Limb (tissue), 2 donors: ENCODE measurements around the gene NHSL2.

Experiments used
- DNase-seq, 2 donors: peaks; one replicate each; pipeline ENCODE4 v3.0.0-alpha.2; 2016; ENCODE audit errors: extremely low spot score in 2 of 2

NHSL2 gene

DNA sequence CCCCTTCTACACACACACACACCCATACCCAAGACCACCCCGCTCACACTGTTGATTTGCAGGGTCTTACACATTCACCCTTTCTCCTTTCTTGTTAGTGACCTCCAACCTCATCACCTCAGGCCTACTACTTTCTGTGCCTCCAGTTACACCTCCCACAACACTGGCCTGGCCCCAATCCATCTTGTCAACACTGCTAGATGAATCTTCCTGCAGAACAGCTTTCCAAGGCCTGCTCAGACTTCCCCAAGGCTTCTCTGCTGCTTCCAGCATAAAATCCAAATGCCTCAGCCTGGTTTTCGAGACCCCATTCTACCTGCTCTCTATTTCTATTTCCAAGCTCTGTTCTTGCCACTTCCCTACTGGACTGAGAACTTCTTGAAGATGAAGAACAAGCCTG lies 79.9 kb downstream of the NHSL2 start:
- DNase-seq: no peak

DNA sequence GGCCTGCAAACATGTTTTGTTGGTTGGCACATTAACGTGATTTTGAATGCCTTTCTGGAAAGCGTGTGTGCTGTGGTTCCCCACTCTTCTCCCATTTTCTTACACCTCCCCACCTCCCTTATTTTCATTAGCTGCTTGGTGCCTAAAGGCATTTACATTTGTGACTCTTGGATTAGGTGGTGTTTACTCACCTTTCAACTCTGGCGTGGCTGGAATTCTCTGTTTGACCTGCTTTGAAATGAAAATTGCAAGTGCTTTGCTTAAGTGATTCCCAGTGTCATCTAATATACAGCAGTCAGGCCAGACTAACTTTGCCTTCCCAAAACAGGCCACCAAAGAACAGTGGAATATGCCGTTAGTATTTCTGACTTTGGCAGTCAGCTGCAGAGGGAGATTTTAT lies 80.5 kb downstream of the NHSL2 start:
- DNase-seq: no peak

DNA sequence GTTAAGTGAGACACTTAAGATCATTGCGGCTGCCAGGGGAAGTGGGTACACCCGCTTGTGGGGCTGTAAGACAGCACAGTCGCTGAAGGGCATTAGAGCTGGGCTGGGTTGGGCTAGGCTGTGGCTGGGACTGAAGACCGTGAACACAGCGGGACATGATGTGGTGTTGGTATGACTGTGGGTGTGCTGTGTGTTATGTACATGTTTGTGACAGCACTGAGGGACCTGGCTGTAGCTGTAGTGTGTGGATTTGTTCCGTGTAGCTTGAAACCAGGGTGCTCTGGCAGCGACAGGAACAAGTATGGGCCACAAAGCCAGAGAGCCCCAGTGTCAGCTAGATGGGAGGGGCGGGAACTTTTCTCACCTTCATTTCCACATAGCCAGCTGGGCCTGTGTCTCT lies 82.1 kb downstream of the NHSL2 start:
- DNase-seq: no peak

DNA sequence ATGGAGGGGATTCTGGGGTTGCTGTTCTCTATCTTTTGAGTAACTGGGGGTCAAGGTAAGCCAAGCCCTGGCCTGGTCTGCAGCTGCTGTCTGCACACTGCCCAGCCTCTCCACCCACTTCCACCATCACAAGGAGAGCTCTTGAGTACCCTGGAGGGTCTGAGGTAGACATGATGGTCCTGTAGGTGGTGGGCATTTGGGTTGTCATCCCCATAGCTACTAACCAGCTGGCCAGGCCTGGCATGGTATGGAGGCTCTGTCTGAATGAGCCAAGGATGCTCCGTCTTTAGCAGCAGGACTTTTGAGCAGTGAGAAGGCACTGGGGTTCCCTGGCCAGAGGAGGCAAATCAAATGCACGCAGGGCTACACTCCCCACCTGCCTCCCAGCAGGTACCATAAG lies 82.7 kb downstream of the NHSL2 start:
- DNase-seq: no peak

DNA sequence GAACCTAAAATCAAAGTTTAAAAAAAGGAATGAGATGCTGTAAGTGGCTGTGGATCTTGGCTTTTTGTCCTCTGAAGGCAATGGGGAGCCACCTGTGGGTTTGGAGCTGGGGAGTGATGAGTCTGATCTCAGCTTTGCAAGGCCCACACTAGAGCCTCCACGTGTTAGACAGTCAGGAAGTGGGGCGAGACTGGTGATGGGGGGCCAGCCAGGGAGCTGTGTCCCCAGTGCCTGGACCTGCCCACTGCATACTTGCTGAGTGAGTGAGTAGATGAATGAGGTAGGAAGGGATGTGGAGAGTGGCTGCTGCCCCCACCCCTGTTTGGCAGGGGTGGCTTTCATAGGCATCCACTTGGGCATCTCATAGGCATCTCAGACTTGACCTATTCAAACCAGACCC lies 84.0 kb downstream of the NHSL2 start:
- DNase-seq: no peak

DNA sequence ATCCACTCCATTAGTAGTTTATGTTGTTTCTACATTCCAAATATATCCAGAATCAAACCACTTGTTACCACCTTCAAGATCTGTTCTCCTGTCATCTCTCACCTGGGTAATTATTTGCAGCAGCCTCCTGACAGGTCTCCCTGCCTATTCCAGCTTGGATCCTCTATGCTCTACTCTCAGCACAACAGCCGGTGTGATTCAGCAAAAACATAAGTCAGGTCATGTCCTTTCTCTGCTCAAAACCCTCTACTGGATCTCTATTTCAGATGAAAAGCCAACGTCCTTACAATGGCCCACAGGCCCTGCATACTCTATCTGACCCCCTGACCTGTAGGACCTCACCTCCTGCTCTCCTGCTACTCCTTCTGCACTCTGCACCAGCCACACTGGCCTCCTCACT lies 84.5 kb downstream of the NHSL2 start:
- DNase-seq: no peak

DNA sequence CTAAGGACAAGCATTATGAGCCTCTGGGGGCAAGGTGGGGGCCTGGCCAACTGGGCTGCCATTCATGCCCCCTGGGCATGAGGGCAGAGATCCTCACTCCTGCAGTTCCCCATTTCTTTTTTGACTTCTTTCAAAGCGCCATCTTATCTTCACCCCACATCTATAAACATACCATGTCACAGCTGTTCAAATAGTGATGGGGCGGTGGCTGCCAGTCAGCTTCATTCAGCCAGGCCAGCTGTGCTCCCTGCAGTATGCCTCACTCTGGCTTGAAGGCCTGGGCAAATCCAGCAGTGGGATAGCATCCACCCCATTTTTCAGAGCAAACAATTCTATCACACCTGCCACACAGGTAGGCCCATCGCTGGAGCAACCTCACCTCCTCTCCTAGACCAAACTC lies 85.5 kb downstream of the NHSL2 start:
- DNase-seq: no peak

DNA sequence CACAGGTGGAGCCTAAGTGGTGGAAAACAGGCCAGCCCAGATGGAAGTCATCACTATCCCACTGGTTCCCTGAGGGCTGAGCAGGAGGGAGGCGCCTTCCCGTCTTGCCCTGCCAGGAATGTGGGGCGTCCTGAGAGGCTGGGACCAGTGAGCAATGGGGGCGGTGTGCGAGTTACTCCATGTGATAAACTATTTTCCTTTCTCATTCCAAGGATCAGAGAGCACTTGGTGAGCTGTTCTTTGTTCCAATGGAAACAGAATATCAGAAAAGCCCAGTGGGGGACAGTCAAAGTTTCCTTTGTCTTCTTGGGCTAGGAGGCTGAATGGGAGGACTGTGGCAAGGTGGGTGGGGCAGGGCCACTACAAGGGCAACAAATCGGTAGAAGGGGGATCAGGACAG lies 86.2 kb downstream of the NHSL2 start:
- DNase-seq: no peak

DNA sequence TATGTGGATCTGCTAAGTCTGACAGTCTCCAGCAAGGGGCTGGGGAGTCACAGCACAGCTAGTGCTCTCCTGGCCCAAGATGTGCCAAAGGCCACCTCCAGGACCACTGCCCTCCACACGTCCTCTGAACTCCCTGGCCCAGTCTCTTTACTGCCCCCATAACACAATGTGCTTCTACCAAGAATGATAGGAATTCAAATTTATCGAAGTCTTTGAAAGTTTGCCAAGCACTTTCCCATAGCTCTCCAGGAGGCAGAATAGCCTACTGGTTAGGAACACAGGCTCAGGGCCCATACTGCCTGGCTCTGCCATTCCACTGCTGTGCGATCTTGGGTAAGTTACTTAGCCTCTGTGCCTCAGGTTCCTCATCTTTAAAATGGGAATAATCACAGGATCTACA lies 86.7 kb downstream of the NHSL2 start:
- DNase-seq: no peak

DNA sequence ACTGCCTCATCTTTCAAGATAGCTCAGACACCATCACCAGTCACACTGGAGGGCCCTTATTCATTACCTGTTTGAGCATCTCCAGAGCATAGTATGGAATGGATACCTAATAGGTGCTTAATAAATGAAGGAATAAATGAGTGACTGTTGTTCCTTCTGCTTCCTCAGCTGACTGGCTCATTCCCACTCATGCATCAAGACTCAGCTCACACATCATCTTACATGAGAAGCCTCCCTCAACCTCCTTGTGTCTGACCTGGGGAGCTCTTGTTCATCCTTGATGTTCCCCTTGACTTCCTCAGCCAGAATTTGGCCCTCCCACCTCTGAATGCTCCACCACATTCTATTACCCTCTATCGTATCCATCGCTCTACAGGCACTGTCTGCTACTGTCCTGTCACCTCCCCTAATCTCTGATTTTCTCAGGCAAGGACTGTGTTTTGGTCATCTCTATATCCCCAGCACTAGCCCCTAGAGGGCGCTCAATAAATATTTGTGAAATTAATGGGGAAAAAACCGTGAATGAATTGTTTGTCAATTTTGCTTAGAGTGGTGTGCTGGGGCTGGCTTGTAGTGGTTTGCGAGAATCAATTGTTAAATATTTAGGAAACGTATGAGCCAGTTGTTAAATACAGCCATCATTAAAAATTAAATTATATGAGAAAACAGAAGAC lies 88.3 kb downstream of the NHSL2 start:
- no peak for DNase-seq

DNA sequence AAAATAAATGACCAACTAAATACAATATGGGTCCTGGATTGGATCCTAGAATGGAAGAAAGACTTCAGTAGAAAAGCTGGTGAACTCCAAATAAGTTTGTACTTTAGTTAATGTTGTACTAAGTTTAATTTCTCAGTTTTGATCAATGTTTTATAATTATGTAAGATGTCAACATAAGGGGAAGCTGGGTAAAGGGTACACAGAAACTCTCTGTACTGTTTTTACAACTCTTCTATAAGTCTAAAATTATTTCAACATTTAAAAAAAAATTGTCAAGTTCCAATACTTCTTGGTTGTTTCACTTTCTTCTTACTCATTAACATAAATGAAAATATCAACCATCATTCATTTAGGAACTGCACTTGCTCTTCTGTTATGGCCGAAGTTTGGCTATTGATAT lies 88.9 kb downstream of the NHSL2 start:
- no peak for DNase-seq

DNA sequence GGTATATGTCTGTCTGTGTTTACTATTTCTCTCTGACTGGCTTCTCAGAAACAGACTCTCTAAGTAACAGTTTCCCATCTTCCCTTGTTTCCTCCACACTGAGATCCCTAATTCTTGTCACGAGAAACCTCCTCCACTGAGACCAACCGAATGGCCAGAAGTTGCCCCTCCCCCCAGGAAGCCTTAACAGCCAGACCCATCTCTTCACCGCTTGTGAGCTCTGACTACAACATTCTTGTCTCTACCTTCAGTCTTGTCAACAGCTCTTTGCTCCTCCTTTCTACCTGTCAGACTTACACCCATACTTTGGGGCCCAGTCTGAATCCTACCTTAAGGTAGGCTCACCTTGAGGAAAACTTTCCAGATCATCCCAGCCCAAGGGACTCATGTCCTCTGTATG lies 90.8 kb downstream of the NHSL2 start:
- no peak for DNase-seq

DNA sequence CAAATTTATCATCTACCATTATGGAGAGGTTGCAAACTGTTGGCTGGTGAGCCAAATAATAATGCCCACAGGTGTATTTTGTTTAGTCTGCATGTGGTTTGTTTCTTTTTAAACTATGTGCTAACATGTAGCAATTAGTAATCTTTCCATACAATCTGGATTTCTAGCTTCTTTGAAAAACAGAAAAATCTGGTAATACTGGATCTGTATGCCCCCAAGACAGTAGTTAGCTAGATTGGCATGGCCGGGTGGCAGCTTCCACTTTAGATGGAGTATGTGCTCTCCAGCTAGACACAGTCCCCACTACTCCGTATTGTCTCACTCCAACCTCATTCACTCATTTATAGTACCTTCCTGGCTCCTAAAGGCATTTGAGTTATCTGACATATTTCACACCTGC lies 91.3 kb downstream of the NHSL2 start:
- DNase-seq: no peak

DNA sequence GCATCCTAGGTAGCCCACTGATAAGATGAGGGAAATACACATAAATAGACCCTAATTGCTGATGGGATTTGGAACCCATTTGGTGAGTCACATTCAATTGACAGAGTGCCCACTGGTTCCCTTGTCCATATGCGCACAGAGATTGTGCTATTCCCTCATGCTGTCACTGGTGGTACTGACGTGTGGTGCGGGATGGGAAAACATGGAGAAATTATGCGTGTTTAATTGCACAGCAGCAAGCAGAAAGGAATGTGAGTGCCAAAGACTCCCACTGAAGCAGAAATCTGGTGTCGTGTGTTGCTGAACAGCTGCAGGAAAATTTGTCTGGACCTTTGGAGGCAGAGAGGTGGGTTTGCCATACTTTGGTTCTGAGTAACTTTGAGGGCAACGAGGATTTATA lies 92.2 kb downstream of the NHSL2 start:
- DNase-seq: no peak

DNA sequence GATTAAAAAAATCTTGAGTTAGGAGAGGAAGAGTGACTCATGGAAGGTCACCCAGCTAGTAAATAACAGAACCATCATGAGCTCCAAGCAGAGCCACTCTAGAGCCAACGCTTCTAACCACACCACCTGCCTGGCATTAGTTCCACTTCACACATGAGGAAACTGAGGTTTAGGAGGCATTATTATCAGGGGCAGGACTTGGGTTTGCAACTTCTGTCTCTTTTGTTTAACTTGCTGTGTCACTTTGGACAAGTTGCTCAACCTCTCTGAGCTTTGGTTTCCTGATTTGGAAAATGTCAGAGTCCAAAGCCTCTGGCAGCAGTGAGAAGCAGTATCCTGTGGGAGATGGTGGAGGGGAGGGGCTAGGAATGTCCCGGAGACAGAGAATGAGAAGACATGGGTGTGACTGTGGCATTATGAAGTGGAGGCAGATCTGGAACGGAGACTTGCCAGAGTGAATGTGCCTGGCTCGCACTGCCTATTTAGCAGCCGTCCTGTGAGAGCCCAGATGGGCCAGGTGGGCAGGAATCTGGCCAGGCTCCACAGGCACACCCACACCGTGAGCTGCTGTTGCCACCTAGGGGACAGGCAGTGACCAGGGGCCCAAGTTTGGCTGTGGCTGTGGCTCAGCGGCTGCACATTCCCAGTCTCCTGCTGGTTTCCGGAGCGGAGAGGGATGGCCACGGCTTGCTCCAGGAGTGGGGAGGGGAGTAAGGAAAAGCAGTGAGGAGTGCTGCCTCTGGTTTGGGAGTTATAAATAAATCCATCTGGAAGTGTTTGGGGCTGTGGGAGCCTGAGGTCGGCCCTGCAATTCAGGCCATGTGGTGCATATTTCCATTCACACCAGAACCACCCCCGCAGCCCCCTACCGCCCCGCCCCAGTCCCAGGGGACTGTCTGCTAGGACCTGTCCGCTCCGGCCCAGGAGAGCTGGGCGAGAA lies 93.4 kb downstream of the NHSL2 start:
- peak; percentile 51 to 62 for DNase-seq

DNA sequence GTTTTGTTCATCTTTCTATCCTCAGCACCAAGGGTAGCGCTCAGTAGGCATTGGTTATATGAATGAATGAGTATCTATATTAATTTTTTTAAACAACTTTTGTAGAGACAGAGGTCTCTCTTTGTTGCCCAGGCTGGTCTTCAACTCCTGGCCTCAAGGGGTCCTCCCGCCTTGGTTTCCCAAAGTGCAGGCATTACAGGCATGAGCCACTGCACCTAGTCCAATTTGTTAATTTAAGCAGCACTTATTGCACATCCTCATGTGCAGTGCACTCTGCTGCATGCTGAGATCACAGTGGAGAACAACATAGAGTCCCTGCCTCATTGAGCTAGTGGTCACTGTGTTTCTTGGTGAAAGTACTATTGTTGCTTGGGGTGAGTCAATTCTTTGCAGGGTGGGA lies 94.4 kb downstream of the NHSL2 start:
- DNase-seq: no peak

DNA sequence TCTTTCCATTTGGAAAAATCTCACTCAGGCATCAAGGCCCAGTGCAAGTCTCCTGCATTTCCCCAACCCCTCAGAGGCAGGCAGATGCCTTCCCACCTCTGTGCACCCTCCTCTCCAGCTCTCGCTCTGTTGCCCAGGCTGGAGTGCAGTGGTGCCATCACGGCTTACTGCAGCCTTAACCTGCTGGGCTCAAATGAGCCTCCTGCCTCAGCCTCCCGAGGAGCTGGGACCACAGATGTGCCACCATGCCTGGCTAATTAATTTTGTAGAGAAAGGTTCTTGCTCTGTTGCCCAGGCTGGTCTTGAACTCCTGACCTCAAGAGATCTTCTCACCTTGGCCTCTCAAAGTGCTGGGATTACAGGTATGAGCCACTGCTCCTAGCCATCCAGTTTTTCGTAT lies 95.8 kb downstream of the NHSL2 start:
- DNase-seq: no peak

DNA sequence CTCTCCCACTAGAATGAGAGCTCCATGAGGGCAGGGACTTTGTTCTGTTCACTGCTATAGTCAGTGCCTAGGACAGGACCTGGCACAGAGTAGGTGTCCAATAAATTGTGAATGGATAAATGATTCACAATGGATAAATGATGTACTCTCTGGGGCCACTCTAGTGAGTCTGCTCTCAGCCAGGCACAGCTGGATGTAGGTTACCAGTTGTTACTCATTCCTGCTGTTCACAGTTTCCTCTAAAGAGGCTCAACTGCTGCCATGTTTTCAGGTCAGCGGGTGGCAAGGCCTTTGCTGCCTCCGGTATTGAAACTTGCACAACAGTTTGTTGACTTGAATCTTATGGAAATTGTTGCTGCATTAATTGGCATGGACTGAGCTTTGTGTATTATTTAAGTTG lies 99.1 kb downstream of the NHSL2 start:
- DNase-seq: no peak

DNA sequence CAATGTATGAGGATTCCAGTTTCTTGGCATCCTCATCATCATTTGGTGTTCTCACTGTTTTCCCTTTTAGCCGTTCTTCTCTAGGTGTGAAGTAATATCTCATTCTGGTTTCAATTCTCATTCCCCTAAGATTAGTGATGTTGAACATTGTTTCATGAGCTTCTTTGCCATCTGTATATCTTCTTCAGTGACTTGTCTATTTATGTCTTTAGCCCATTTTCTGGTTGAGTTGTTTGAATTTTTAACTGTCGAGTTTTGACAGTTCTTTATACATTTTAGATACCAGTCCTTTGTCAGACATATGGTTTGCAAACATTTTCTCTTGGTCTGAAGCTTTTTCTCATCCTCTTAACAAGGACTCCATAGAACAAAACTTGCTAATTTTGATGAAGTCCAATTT lies 101.1 kb downstream of the NHSL2 start:
- DNase-seq: no peak

DNA sequence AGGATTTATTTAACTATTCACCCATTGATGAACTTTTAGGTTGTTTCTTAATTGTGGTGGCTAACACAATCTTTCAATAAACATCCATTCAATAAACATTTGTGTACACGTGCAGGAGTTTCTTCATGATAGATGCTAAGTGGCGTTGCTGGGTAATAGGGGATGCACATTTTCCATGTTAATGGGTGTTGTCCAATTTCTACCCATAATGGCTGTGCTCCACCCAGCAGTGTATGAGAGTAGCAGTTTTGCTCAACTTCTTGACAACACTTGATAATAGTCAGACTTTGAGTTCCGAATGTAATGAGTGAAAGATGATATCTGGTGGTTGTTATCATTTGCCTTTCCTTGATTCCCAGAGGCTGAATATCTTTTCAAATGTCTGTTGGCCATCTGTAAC lies 104.7 kb downstream of the NHSL2 start:
- no peak for DNase-seq

DNA sequence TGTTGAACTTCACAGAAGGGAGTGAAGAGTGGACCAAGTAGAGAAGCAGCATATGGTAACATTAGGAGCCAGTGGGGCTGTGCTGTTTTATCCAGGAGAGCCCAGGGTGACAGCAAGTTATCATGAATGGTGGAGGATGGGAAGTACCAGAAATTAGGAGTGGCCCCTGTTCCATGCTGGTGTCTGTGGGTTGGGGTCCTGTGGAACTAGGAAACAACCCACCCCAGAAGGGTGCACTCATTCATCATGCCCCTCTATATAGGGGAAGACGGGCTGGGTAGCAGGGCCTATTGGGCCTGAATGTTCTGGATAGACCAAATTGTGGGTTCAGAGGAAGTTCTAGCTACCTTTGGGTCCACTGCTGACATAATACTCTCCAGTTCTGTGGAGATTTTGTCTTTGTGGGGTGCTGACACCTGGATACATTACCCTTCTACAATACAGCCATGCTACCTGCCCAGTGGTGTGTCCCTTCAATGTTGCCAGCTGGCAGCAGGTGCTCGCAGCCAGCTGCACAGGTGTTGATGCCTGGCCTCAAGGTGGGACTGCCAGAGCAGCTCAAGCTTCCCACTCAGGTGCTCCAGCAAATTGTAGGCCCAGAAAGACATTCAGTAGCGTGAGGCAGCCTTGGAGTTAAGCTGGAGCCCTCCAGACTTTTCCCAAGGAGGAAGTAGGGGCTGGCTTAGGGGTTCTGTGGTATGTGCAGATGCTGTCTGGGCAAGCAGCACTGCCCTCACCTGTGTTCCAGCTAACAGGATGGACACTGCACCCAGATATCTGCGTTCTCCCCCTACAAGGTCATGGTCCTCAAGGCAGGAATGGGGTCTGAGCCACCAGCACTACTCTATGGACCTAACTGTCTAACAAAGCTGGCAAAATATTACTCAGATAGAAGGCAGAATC lies 106.5 kb downstream of the NHSL2 start:
- DNase-seq: no peak
